Transverse colon (tissue), 4 donors: ENCODE data around the gene MAST2. TPM values are rescaled to one million over a fixed set of nuclear protein-coding genes. Genes with fewer than 3 reads are reported as not detected.
"Not testable (repeated sequence)": the region's sequence is repeated elsewhere in the genome, so short reads cannot be mapped to it uniquely, and the experiment has no call there.

Experiments used
- DNase-seq: peaks from one replicate; pipeline ENCODE4 v3.0.0-alpha.2; 2019
- H3K27ac ChIP-seq, 4 donors: fragments of 200-600 bp; sonication (generic); 2 replicates each; pipeline ENCODE4 v1.5.1; 2016 to 2018; ENCODE audit warnings: inconsistent platforms in 4 of 4
- H3K27me3 ChIP-seq: fragments of 200-600 bp; sonication (generic); 2 replicates; pipeline ENCODE4 v1.5.1; 2017; ENCODE audit warnings: inconsistent platforms
- H3K36me3 ChIP-seq, 4 donors: fragments of 200-600 bp; sonication (generic); 2 replicates each; pipeline ENCODE4 v1.5.1; 2017 to 2019; ENCODE audit warnings: inconsistent platforms in 4 of 4
- H3K4me1 ChIP-seq, 4 donors: fragments of 200-600 bp; sonication (generic); 2 replicates each; pipeline ENCODE4 v1.5.1; 2017 to 2020; ENCODE audit warnings: inconsistent platforms in 4 of 4
- H3K4me3 ChIP-seq, 4 donors: fragments of 200-600 bp; sonication (generic); 1 replicate in 1 of 4; 2 replicates in 3 of 4; pipeline versions ENCODE4 v1.5.1 to v1.6.1; 2017 to 2019; ENCODE audit warnings: inconsistent platforms in 4 of 4
- H3K9me3 ChIP-seq, 2 donors: fragments of 200-600 bp; sonication (generic); 2 replicates each; pipeline ENCODE4 v1.5.1; 2017 to 2019; ENCODE audit warnings: inconsistent platforms in 2 of 2
- EP300 ChIP-seq: sonication (generic); formaldehyde crosslinking; IDR thresholded peaks from one replicate; pipeline ENCODE4 v1.6.1; 2017; ENCODE audit warnings: antibody characterized with exemption, low read depth
- POLR2A ChIP-seq: fragments of 450-650 bp; IDR thresholded peaks from one replicate; pipeline ENCODE4 v1.6.1; 2016; ENCODE audit warnings: antibody characterized with exemption, mild to moderate bottlenecking, moderate library complexity
- POLR2AphosphoS5 ChIP-seq, 3 donors: sonication (generic); formaldehyde crosslinking; IDR thresholded peaks; one replicate each; pipeline ENCODE4 v1.6.1; 2016; ENCODE audit warnings: antibody characterized with exemption in 3 of 3
- WGBS, 2 donors: methylation state at CpG; one replicate each; pipeline ENCODE4 v1.1.5; 2018; ENCODE audit warnings: low coverage in 1 of 2; 5-methylcytosine and 5-hydroxymethylcytosine counted together
- in situ Hi-C, 4 donors: fragments of 200-750 bp; cut with MboI; loops; one replicate each; pipeline versions ENCODE4 v1.15.0 to v1.15.1; 2017; ENCODE audit warnings: low sequenced_read_pairs in 3 of 4, low pct_ligation_motif_present in 1 of 4, low pct_unique_long_range_greater_than_20kb in 1 of 4
- intact Hi-C: fragments of 100-400 bp; cut with DNase I; formaldehyde crosslinking; loops from one replicate; pipeline ENCODE4 v1.15.1; 2023; ENCODE audit warnings: low total_unique reads
- total RNA-seq, 4 donors: library from RNA; depleted of rRNA; stranded (reverse); fragments of >200 nt; gene quantifications; one replicate each; pipeline ENCODE4 v1.1.0, GENCODE V29; 2016
- TF ChIP-seq, protein P1 (sequence below), 5 experiments: fragments of 200-600 bp in 3 of 5; fragments of 450-650 bp in 2 of 5; sonication (generic) in 3 of 5; IDR thresholded peaks; 1 replicate in 2 of 5; 2 replicates in 3 of 5; pipeline ENCODE4 v1.5.1; 2016 to 2017; ENCODE audit warnings: antibody characterized with exemption in 5 of 5, inconsistent platforms in 3 of 5, mild to moderate bottlenecking in 2 of 5, moderate library complexity in 1 of 5

MAST2 gene
- total RNA-seq, 4 donors from 2014 or later, result 160 to 313 (median 161) TPM

GRCh38 chr1:45848714-45849113 lies 45.3 kb downstream of the MAST2 start:
- WGBS, 2 donors, result 94 to 96% methylated on average over 2 of the region's 2 CpGs
- in situ Hi-C loops, result no loop called here

GRCh38 chr1:45850017-45850416 lies 46.6 kb downstream of the MAST2 start:
- Histone ChIP-seq H3K4me1 (peaks cover 0 to 7% (median 0%) of the 10 kb centered on the region in 4 donors), H3K4me3 (no peak overlapping the region), H3K27ac (no peak overlapping the region), H3K27me3 (no peaks in the 10 kb centered on the region), H3K36me3 (no peaks in the 10 kb centered on the region), H3K9me3 (peaks cover 0 to 4% of the 10 kb centered on the region in 2 donors)
- WGBS, 2 donors, result 77 to 97% methylated on average over 2 of the region's 2 CpGs
- intact Hi-C loops (no loop called here), in situ Hi-C loops (no loop called here)
- DNase-seq, result no peak
- TF ChIP-seq POLR2AphosphoS5 (IDR thresholded peaks at IDR 0.05), result no peak
- TF ChIP-seq EP300, result no peak
- TF ChIP-seq, protein P1, sequence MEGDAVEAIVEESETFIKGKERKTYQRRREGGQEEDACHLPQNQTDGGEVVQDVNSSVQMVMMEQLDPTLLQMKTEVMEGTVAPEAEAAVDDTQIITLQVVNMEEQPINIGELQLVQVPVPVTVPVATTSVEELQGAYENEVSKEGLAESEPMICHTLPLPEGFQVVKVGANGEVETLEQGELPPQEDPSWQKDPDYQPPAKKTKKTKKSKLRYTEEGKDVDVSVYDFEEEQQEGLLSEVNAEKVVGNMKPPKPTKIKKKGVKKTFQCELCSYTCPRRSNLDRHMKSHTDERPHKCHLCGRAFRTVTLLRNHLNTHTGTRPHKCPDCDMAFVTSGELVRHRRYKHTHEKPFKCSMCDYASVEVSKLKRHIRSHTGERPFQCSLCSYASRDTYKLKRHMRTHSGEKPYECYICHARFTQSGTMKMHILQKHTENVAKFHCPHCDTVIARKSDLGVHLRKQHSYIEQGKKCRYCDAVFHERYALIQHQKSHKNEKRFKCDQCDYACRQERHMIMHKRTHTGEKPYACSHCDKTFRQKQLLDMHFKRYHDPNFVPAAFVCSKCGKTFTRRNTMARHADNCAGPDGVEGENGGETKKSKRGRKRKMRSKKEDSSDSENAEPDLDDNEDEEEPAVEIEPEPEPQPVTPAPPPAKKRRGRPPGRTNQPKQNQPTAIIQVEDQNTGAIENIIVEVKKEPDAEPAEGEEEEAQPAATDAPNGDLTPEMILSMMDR (IDR thresholded peaks at IDR 0.05), result no peak
- TF ChIP-seq POLR2A, result no peak

More at GRCh38 chr1:45848714-45849113, 45.3 kb downstream of the MAST2 start:
- Histone ChIP-seq H3K4me3 (no peak overlapping the region), H3K9me3 (peaks cover 0 to 4% of the 10 kb centered on the region in 2 donors), H3K27me3 (no peaks in the 10 kb centered on the region), H3K27ac (no peak overlapping the region), H3K36me3 (no peaks in the 10 kb centered on the region), H3K4me1 (peaks cover 0 to 8% (median 0%) of the 10 kb centered on the region in 4 donors)
- DNase-seq, result no peak
- TF ChIP-seq POLR2A (no peak), EP300 (no peak), POLR2AphosphoS5 (IDR thresholded peaks at IDR 0.05) (no peak)
- TF ChIP-seq, protein P1 (IDR thresholded peaks at IDR 0.05), result no peak
- intact Hi-C loops, result no loop called here

- in situ Hi-C loops (no loop called here), intact Hi-C loops (no loop called here)
- 100% methylated on average over 1 of the region's 1 CpG; no CpG with 5 or more reads in 1 of the 2 donors for WGBS, 2 donors
Measured at GRCh38 chr1:45854724-45855123, 51.3 kb downstream of the MAST2 start.

DNA sequence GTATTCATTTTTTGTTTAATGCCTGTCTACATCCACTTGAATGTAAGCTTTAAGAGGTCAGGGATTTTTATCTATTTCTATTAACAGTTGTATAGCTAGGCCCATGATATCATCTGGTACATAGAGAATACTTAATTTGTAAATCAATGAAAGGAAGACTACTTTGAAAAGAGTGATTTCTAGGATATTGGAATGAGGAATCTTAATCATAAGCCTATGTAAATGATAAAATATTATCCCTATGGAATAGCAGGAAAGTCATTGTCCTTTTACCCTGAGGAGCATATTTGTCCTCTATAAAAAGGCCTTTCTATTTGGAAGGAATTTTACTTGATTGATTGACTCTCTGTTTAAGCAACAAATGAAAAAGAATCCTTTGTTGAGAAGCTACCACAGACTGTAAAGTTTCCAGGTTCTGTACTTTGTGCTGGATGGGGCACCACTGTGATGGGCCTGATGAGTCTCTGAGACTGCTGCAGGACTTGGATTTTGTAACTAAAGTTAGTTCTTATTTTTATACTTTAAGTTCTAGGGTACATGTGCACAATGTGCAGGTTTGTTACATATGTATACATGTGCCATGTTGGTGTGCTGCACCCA lies 53.8 kb downstream of the MAST2 start:
- TF ChIP-seq POLR2A (no peak), POLR2AphosphoS5 (IDR thresholded peaks at IDR 0.05) (no peak), EP300 (no peak)
- TF ChIP-seq, protein P1 (IDR thresholded peaks at IDR 0.05), result no peak
- no peak overlapping the region for H3K27ac ChIP-seq
- no peak overlapping the region for H3K4me3 ChIP-seq
- no peaks in the 10 kb centered on the region for H3K9me3 ChIP-seq
- H3K27me3 ChIP-seq, result no peaks in the 10 kb centered on the region
- intact Hi-C loops, result no loop called here
- H3K4me1 ChIP-seq, result no peaks in the 10 kb centered on the region
- H3K36me3 ChIP-seq, result no peaks in the 10 kb centered on the region
- in situ Hi-C loops, result no loop called here
- no peak for DNase-seq

More at GRCh38 chr1:45854724-45855123, 51.3 kb downstream of the MAST2 start:
- Histone ChIP-seq H3K27me3 (no peaks in the 10 kb centered on the region), H3K4me1 (no peaks in the 10 kb centered on the region), H3K27ac (no peak overlapping the region), H3K36me3 (no peaks in the 10 kb centered on the region), H3K4me3 (no peak overlapping the region), H3K9me3 (no peaks in the 10 kb centered on the region)
- no peak for DNase-seq
- TF ChIP-seq POLR2A (no peak), POLR2AphosphoS5 (IDR thresholded peaks at IDR 0.05) (no peak), EP300 (no peak)
- TF ChIP-seq, protein P1 (IDR thresholded peaks at IDR 0.05), result no peak

- H3K4me1 ChIP-seq, H3K27ac ChIP-seq, H3K27me3 ChIP-seq, in situ Hi-C loops, H3K9me3 ChIP-seq, H3K36me3 ChIP-seq, H3K4me3 ChIP-seq, intact Hi-C loops, DNase-seq: not testable (repeated sequence)
- WGBS, 2 donors, result 87 to 95% methylated on average over 3 to 6 of the region's 6 CpGs
Measured at GRCh38 chr1:45857755-45858492, 54.5 kb downstream of the MAST2 start.
